GM21360 (cell line): Measurements from ENCODE around the gene GOSR1.
"Not testable (repeated sequence)": the region's sequence is repeated elsewhere in the genome, so short reads cannot be mapped to it uniquely, and the experiment has no call there.

Experiments
- ATAC-seq: cut with Tn5 transposase; IDR thresholded peaks from one replicate; pipeline ENCODE4 v1.9.1; 2021; ENCODE audit warnings: mild to moderate bottlenecking, moderate library complexity; ENCODE audit not compliant: unreplicated experiment

The GOSR1 gene

GRCh38 chr17:30503558-30503957 is 26.4 kb downstream of the GOSR1 start:
- no peak for ATAC-seq

DNA sequence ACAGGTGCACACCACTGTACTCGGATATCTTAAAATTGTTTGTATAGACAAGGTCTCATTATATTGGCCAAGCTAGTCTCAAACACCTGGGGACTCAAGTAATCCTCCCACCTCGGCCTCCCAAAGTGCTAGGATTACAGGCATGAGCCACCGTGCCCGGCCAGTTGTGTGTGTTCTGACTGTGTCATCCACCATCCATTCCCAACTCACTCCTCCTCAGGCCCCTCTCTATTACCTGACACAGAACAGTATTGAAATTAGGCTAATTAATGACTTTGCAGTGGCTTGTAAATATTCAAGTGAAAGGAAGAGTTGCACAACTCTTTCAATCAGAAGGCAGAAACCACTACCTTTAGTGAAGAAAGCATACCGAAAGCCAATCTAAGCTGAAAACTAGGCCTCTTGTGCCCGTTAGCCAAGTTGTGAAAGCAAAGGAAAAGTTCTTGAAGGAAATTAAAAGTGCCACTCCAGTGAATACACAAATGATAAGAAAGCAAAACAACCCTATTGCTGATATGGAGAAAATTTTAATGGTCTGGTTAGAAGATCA is 28.7 kb downstream of the GOSR1 start:
- ATAC-seq, result no peak

DNA sequence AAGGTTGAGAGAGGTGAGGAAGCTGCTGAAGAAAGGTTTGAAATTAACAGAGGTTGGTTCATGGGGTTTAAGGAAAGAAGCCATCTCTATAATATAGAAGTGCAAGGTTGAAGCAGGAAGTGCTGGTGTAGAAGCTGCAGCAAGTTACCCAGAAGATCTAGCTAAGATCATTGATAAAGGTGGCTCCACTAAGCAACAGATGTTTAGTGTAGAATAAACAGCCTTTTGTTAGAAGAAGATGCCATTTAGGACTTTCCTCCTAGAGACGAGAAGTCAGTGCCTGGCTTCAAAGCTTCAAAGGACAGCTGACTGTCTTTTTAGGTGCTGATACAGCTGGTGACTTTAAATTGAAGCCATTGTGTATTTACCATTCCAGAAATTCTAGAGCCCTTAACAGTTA is 29.3 kb downstream of the GOSR1 start:
- ATAC-seq, result no peak

DNA sequence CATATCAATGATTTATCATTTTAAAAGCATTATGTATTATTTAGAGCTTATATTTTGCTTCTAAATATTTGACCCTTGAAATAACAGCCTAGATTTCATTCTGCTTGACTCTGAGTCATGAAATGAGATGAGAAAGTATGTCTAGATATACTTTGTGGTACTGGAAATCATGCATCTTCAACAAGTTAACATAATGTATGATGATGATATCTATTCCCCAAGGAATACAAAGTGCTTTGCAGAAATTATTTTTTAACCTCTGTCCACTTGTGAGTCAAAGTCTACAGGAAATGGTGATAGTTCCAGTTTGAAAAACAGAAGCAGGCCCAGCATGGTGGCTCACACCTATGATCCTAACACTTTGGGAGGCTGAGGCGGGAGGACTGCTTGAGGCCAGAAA is 36.1 kb downstream of the GOSR1 start:
- no peak for ATAC-seq

- ATAC-seq, result no peak
These were observed 37.8 kb downstream of the GOSR1 start for GRCh38 chr17:30514895-30515596.

- no peak for ATAC-seq
These were observed 40.6 kb downstream of the GOSR1 start for GRCh38 chr17:30517786-30518185.

DNA sequence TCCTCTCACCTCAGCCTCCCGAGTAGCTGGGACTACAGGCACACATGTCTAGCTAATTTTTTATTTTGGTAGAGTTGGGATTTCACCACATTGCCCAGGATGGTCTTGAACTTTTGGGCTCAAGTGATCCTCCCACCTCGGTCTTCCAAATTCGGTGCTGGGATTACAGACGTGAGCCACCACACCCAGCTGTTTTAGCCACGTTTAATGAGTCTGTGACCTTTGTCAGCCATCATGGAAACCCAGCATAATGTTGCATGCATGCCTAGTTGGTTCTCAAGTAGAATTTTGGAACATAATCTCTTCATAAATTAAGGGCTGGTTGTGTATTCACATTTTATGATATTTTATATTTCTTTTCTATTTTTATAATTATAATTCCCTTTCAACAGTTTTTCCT is 42.0 kb downstream of the GOSR1 start:
- no peak for ATAC-seq

- ATAC-seq, result no peak
These were observed 42.5 kb downstream of the GOSR1 start for GRCh38 chr17:30519707-30520106.

GRCh38 chr17:30520436-30520835 is 43.2 kb downstream of the GOSR1 start:
- ATAC-seq, result no peak

DNA sequence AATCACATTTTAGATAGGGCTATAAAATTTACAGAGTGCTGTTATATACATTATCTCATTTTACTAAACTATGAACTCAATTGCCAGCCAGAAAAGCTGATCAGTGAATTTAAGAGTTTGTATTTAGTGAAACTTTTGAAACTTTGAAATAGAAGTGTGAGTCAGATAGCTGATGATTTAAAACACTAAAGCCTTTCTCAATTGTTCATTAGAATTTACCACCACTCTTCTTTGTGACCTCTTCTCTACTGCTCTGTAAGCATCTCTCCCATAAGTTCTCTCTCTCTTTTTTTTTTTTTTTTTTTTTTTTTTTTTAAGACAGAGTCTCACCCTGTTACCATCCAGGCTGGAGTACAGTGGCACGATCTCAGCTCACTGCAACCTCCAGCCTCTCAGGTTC is 43.7 kb downstream of the GOSR1 start:
- no peak for ATAC-seq

GRCh38 chr17:30521766-30522165 is 44.6 kb downstream of the GOSR1 start:
- no peak for ATAC-seq

- not testable (repeated sequence) for ATAC-seq
These were observed 46.0 kb downstream of the GOSR1 start for GRCh38 chr17:30523236-30523635.

DNA sequence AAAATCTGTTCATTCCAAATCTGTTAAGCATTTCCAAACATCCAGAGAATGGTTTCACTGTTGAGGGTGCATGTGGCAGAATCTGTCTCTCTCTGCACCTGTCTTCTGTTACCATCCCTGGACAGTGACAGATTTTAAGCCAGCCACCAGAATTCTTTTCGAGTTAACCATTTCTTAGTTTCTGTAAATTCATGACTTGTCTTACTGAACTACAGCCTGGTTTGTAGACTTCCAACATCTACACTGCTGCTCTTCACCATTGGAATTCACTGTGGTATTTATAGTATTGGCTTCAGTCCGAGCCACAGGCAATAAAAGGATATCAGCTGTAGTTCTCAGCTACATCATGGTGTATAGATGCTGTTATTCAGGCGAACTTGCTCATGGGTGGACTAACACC is 47.6 kb downstream of the GOSR1 start:
- no peak for ATAC-seq

GRCh38 chr17:30526401-30526800 is 49.2 kb downstream of the GOSR1 start:
- ATAC-seq, result no peak

- not testable (repeated sequence) for ATAC-seq
These were observed 51.5 kb downstream of the GOSR1 start for GRCh38 chr17:30528701-30529100.

GRCh38 chr17:30530346-30531025 is 53.3 kb downstream of the GOSR1 start:
- ATAC-seq, result no peak

DNA sequence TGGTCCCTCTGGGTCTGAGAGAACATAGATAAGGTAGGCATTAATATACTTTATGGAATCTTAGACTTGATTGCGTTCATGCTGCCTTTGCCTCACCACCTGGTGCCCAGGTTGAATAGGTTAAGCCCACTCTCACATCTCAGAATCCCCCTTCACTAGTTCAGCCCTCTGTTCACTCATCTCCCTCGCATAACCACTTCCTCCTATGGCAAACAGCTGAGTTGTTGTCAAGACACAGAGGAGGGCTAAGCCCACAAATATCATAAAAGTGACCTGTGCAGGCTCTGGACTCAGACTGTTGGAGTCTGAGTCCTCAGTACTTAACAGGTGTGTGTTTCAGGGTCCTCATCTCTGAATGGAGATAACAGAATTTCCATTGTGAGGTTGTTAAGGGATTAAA is 55.7 kb downstream of the GOSR1 start:
- no peak for ATAC-seq

- no peak for ATAC-seq
These were observed 57.1 kb downstream of the GOSR1 start for GRCh38 chr17:30534298-30534697.

- no peak for ATAC-seq
These were observed 58.0 kb downstream of the GOSR1 start for GRCh38 chr17:30534938-30535921.

- not testable (repeated sequence) for ATAC-seq
These were observed 59.6 kb downstream of the GOSR1 start for GRCh38 chr17:30536846-30537245.

DNA sequence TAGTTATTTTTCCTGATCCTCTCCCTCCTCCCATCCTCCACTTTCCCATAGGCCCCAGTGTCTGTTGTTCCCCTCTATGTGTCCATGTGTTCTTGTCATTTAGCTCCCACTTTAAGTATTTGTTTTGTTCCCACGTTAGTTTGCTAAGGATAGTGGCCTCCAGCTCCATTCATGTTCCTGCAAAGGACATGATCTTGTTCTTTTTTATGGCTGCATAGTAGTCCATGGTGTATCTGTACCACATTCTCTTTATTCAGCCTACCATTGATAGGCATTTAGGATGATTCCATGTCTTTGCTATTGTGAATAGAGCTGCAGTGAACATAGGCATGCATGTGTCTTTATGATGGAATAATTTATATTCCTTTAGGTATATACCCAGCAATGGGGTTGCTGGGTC is 60.5 kb downstream of the GOSR1 start:
- ATAC-seq, result not testable (repeated sequence)
